HUES6 (cell line): ENCODE results near the gene CD44.

Experiments
- H3K27ac ChIP-seq: 2 replicates; pipeline ENCODE4 v1.7.0; 2013; ENCODE audit warnings: low read depth, mild to moderate bottlenecking, low read length, inconsistent platforms
- H3K27me3 ChIP-seq: 2 replicates; pipeline ENCODE4 v1.6.1; 2013; ENCODE audit warnings: low read length; ENCODE audit not compliant: control insufficient read depth, insufficient read depth
- H3K36me3 ChIP-seq: 2 replicates; pipeline ENCODE4 v1.6.1; 2013; ENCODE audit warnings: low read length; ENCODE audit not compliant: control insufficient read depth, insufficient read depth
- H3K4me1 ChIP-seq: 2 replicates; pipeline ENCODE4 v1.6.1; 2013; ENCODE audit warnings: low read length; ENCODE audit not compliant: control insufficient read depth, insufficient read depth
- H3K4me3 ChIP-seq: 2 replicates; pipeline ENCODE4 v1.5.1; 2013; ENCODE audit warnings: low read depth, low read length
- H3K9ac ChIP-seq: one replicate; pipeline ENCODE4 v1.6.1; 2013; ENCODE audit warnings: mild to moderate bottlenecking, low read length
- H3K9me3 ChIP-seq: 2 replicates; pipeline ENCODE4 v1.6.1; 2013; ENCODE audit warnings: low read depth, low read length; ENCODE audit not compliant: control insufficient read depth, insufficient read depth

CD44 gene

GRCh38 chr11:35253237-35253636 is 114.3 kb downstream of the CD44 start:
- H3K9ac ChIP-seq = no peak overlapping the region
- H3K4me3 ChIP-seq = no peak overlapping the region
- H3K9me3 ChIP-seq = peaks cover 3% of the 10 kb centered on the region; the same call in 1 of the 2 replicates
- H3K4me1 ChIP-seq = no peaks in the 10 kb centered on the region
- no peaks in the 10 kb centered on the region for H3K27me3 ChIP-seq
- no peak overlapping the region for H3K27ac ChIP-seq
- no peaks in the 10 kb centered on the region for H3K36me3 ChIP-seq

- Histone ChIP-seq H3K9ac (no peak overlapping the region), H3K27me3 (no peaks in the 10 kb centered on the region), H3K9me3 (no peaks in the 10 kb centered on the region), H3K4me1 (no peaks in the 10 kb centered on the region), H3K36me3 (no peaks in the 10 kb centered on the region), H3K4me3 (no peak overlapping the region), H3K27ac (no peak overlapping the region)
Observed at GRCh38 chr11:35255514-35255913, 116.5 kb downstream of the CD44 start.

GRCh38 chr11:35256296-35256695 is 117.3 kb downstream of the CD44 start:
- Histone ChIP-seq H3K36me3 (no peaks in the 10 kb centered on the region), H3K27ac (no peak overlapping the region), H3K9ac (no peak overlapping the region)

GRCh38 chr11:35257281-35257680 is 118.3 kb downstream of the CD44 start:
- Histone ChIP-seq H3K27ac (no peak overlapping the region), H3K9ac (no peak overlapping the region), H3K4me1 (no peaks in the 10 kb centered on the region), H3K27me3 (no peaks in the 10 kb centered on the region), H3K36me3 (no peaks in the 10 kb centered on the region), H3K9me3 (no peaks in the 10 kb centered on the region), H3K4me3 (no peak overlapping the region)

More at GRCh38 chr11:35256296-35256695, 117.3 kb downstream of the CD44 start:
- Histone ChIP-seq H3K27me3 (no peaks in the 10 kb centered on the region), H3K4me3 (no peak overlapping the region), H3K9me3 (no peaks in the 10 kb centered on the region), H3K4me1 (no peaks in the 10 kb centered on the region)

GRCh38 chr11:35259529-35259928 is 120.6 kb downstream of the CD44 start:
- no peaks in the 10 kb centered on the region for H3K9me3 ChIP-seq
- H3K9ac ChIP-seq = no peak overlapping the region
- no peaks in the 10 kb centered on the region for H3K4me1 ChIP-seq
- H3K4me3 ChIP-seq = no peak overlapping the region
- H3K27ac ChIP-seq = no peak overlapping the region
- H3K36me3 ChIP-seq = no peaks in the 10 kb centered on the region
- H3K27me3 ChIP-seq = no peaks in the 10 kb centered on the region

- Histone ChIP-seq H3K4me1 (no peaks in the 10 kb centered on the region), H3K9me3 (no peaks in the 10 kb centered on the region), H3K4me3 (no peak overlapping the region), H3K9ac (no peak overlapping the region), H3K27me3 (no peaks in the 10 kb centered on the region), H3K27ac (no peak overlapping the region), H3K36me3 (no peaks in the 10 kb centered on the region)
Observed at GRCh38 chr11:35260342-35260985, 121.5 kb downstream of the CD44 start.

- Histone ChIP-seq H3K9ac (no peak overlapping the region), H3K27me3 (no peaks in the 10 kb centered on the region), H3K4me1 (no peaks in the 10 kb centered on the region), H3K9me3 (no peaks in the 10 kb centered on the region), H3K4me3 (no peak overlapping the region), H3K36me3 (no peaks in the 10 kb centered on the region), H3K27ac (no peak overlapping the region)
Observed at GRCh38 chr11:35261197-35261596, 122.2 kb downstream of the CD44 start.

- Histone ChIP-seq H3K4me1 (no peaks in the 10 kb centered on the region), H3K36me3 (no peaks in the 10 kb centered on the region), H3K4me3 (no peak overlapping the region), H3K27me3 (no peaks in the 10 kb centered on the region), H3K9ac (no peak overlapping the region), H3K9me3 (no peaks in the 10 kb centered on the region), H3K27ac (no peak overlapping the region)
Observed at GRCh38 chr11:35262056-35262455, 123.1 kb downstream of the CD44 start.

GRCh38 chr11:35262735-35263134 is 123.8 kb downstream of the CD44 start:
- no peaks in the 10 kb centered on the region for H3K4me1 ChIP-seq
- H3K27ac ChIP-seq = no peak overlapping the region
- no peaks in the 10 kb centered on the region for H3K36me3 ChIP-seq
- no peak overlapping the region for H3K9ac ChIP-seq
- no peaks in the 10 kb centered on the region for H3K9me3 ChIP-seq
- H3K4me3 ChIP-seq = no peak overlapping the region
- H3K27me3 ChIP-seq = no peaks in the 10 kb centered on the region

- no peaks in the 10 kb centered on the region for H3K36me3 ChIP-seq
- H3K9ac ChIP-seq = no peak overlapping the region
- no peaks in the 10 kb centered on the region for H3K9me3 ChIP-seq
- H3K27me3 ChIP-seq = no peaks in the 10 kb centered on the region
- H3K27ac ChIP-seq = no peak overlapping the region
- no peak overlapping the region for H3K4me3 ChIP-seq
- no peaks in the 10 kb centered on the region for H3K4me1 ChIP-seq
Observed at GRCh38 chr11:35265755-35266454, 126.9 kb downstream of the CD44 start.

GRCh38 chr11:35267504-35267903 is 128.5 kb downstream of the CD44 start:
- Histone ChIP-seq H3K27ac (no peak overlapping the region), H3K27me3 (no peaks in the 10 kb centered on the region), H3K9me3 (no peaks in the 10 kb centered on the region), H3K36me3 (no peaks in the 10 kb centered on the region), H3K9ac (no peak overlapping the region), H3K4me1 (no peaks in the 10 kb centered on the region), H3K4me3 (no peak overlapping the region)
